ENCODE results near the gene MAPK8IP3.

- peak; percentile 88 for TF ChIP-seq CTCF (IDR thresholded peaks at IDR 0.05)
- TF ChIP-seq EZH2 (IDR thresholded peaks at IDR 0.05; ENCODE audit: borderline replicate concordance, insufficient read depth, low read depth, low read length, poor library complexity, severe bottlenecking), result no peak
These were observed 67.1 kb downstream of the MAPK8IP3 start, which contains the start of gene MRPS34 for GRCh38 chr16:1772908-1773702.
